Activated CD4-positive, alpha-beta memory T cell treated with anti-CD3 and anti-CD28 coated beads, Interleukin-2, amount 10 ng/mL, durations not matched to agents 7 days and 5 days (primary cell): ENCODE data around the gene MIEN1. TPM values are rescaled to one million over a fixed set of nuclear protein-coding genes. Genes with fewer than 3 reads are reported as not detected.

Experiments used
- CTCF ChIA-PET: fragments of 350-600 bp; sonication (Branson Sonifier 250); formaldehyde crosslinking; loops from one replicate; lab custom pipeline; 2021; ENCODE audit warnings: antibody characterized with exemption, inconsistent platforms; lab: Charles Lee
- POLR2A ChIA-PET: fragments of 350-600 bp; sonication (Branson Sonifier 250); formaldehyde crosslinking; loops from one replicate; lab custom pipeline; 2021; ENCODE audit warnings: antibody characterized with exemption; lab: Charles Lee
- DNase-seq: peaks from one replicate; pipeline ENCODE4 v3.0.0-alpha.2; 2020
- H3K27ac Mint-ChIP-seq: one replicate; pipeline ENCODE4 v1.8.0; 2021; ENCODE audit warnings: mild to moderate bottlenecking, mixed read lengths
- H3K27me3 Mint-ChIP-seq: one replicate; pipeline ENCODE4 v1.8.0; 2021; ENCODE audit warnings: mixed read lengths
- H3K36me3 Mint-ChIP-seq: one replicate; pipeline ENCODE4 v1.8.0; 2021; ENCODE audit warnings: low read depth, mixed read lengths
- H3K4me1 Mint-ChIP-seq: one replicate; pipeline ENCODE4 v1.8.0; 2021; ENCODE audit warnings: mixed read lengths
- H3K4me3 Mint-ChIP-seq: one replicate; pipeline ENCODE4 v1.8.0; 2021; ENCODE audit warnings: mild to moderate bottlenecking, mixed read lengths
- H3K9me3 Mint-ChIP-seq: one replicate; pipeline ENCODE4 v1.8.0; 2021; ENCODE audit warnings: mixed read lengths
- total RNA-seq, 2 experiments: library from RNA; stranded (reverse); gene quantifications; one replicate each; pipeline ENCODE4 v1.2.3, GENCODE V29; 2021

MIEN1 gene
- total RNA-seq, 2 experiments from 2014 or later = 40.1 to 45.1 TPM

DNA sequence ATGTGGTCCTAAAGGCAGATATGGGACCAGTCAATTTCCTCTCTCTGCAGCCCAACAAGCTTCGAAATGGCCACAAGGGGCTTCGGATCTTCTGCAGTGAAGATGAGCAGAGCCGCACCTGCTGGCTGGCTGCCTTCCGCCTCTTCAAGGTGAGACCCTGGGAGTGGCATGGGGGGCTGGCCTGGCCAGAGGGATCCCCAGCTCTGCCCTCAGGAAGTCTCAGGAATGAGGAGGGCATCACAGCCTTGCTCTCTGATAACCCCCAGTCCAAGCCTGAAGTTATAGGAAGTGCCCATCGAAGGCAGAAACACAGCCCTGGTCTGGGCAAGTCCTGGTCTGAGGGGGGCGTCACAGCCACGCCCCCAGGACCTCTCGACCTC, 14.5 kb upstream of the MIEN1 start:
- Mint-ChIP-seq H3K9me3 (no peaks in the 10 kb centered on the region), H3K36me3 (no peaks in the 10 kb centered on the region), H3K4me1 (peaks cover 13% of the 10 kb centered on the region), H3K4me3 (no peak overlapping the region), H3K27ac (no peak overlapping the region), H3K27me3 (no peaks in the 10 kb centered on the region)
- CTCF ChIA-PET = no interaction called here
- no peak for DNase-seq
- POLR2A ChIA-PET = interaction anchor here (0.5 to 0.7 kb wide), 2 partner anchors 13 to 33 kb away, joined by 3 read pairs; no protein-coding TSS in a partner anchor

DNA sequence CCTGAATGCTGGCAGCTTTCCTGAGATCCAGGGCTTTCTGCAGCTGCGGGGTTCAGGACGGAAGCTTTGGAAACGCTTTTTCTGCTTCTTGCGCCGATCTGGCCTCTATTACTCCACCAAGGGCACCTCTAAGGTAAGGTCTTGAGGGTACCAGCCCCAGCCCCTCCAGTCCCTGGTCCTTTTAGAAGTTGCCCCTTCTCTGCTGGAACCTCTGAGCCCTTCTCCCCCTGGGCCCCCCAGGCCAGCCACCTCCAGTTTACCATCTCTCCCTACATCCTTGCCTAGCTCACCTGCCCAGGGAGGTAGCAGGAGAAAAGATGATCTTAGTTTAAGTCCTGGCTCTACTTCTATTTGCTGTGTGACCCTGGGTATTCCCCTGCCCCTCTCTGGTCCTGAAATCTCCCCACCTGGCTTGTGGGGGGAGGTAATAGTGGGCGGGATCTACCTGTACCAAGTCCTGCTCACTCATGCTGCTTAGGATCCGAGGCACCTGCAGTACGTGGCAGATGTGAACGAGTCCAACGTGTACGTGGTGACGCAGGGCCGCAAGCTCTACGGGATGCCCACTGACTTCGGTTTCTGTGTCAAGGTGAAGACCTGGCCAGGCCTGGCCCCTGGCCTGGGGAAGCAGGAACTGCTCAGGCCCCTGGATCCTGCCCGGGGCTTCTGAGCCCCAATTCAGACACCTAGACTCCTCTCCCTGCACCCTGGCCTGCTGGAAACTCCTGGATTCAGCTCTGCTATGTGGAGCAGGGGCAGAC, 13.9 kb upstream of the MIEN1 start:
- H3K27me3 Mint-ChIP-seq = no peaks in the 10 kb centered on the region
- no peak overlapping the region for H3K27ac Mint-ChIP-seq
- DNase-seq = no peak
- H3K4me1 Mint-ChIP-seq = peaks cover 16% of the 10 kb centered on the region
- no peaks in the 10 kb centered on the region for H3K36me3 Mint-ChIP-seq
- no peak overlapping the region for H3K4me3 Mint-ChIP-seq
- CTCF ChIA-PET = no interaction called here
- POLR2A ChIA-PET = interaction anchor here (0.5 to 0.7 kb wide), 2 partner anchors 13 to 33 kb away, joined by 3 read pairs; no protein-coding TSS in a partner anchor
- H3K9me3 Mint-ChIP-seq = no peaks in the 10 kb centered on the region

DNA sequence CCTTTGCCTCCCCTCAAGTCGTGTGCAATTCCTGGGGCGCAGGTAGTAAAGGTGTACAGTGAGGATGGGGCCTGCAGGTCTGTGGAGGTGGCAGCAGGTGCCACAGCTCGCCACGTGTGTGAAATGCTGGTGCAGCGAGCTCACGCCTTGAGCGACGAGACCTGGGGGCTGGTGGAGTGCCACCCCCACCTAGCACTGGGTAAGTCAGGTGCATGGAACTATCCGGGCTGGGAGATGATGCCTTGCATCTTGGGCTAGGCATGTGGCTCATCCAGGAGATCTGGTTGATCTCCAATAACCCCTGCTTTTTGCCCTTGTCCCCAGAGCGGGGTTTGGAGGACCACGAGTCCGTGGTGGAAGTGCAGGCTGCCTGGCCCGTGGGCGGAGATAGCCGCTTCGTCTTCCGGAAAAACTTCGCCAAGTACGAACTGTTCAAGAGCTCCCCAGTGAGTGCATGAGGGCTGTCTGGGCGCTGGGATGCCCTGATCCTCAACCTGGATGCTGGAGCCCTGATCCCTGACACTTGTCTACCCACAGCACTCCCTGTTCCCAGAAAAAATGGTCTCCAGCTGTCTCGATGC, 12.6 kb upstream of the MIEN1 start:
- Mint-ChIP-seq H3K4me1 (peaks cover 24% of the 10 kb centered on the region), H3K27me3 (peaks cover 3% of the 10 kb centered on the region), H3K4me3 (no peak overlapping the region), H3K36me3 (no peaks in the 10 kb centered on the region), H3K27ac (no peak overlapping the region), H3K9me3 (no peaks in the 10 kb centered on the region)
- ChIA-PET CTCF (interaction anchor here (0.6 to 0.7 kb wide), 2 partner anchors 14 to 217 kb away, joined by 3 to 4 read pairs; no protein-coding TSS in a partner anchor), POLR2A (no interaction called here)
- DNase-seq = no peak

DNA sequence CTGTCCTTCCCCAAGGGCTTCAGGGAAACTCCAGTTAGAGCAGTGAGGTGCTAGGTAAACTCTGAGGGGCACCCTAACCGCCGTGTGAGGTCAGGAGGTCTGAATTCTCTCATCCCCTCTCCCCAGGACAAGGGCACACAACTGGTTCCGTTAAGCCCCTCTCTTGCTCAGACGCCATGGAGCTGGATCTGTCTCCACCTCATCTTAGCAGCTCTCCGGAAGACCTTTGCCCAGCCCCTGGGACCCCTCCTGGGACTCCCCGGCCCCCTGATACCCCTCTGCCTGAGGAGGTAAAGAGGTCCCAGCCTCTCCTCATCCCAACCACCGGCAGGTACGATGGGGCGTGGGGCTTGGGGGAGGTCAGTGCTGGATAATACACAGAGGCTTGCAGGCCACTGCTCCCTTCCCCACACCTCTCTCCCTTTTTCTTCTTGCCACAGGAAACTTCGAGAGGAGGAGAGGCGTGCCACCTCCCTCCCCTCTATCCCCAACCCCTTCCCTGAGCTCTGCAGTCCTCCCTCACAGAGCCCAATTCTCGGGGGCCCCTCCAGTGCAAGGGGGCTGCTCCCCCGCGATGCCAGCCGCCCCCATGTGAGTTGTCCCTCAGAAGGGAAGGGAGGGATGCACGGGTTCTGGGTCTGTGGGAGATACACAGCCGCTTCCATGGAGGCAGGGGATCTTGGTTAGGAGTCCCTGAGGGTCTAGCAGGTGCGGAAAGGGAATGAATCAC, 12.0 kb upstream of the MIEN1 start:
- ChIA-PET CTCF (interaction anchor here (0.6 to 0.7 kb wide), 2 partner anchors 13 to 218 kb away, joined by 3 to 4 read pairs; no protein-coding TSS in a partner anchor), POLR2A (no interaction called here)
- H3K27ac Mint-ChIP-seq = no peak overlapping the region
- H3K9me3 Mint-ChIP-seq = no peaks in the 10 kb centered on the region
- no peak for DNase-seq
- no peak overlapping the region for H3K4me3 Mint-ChIP-seq
- peaks cover 6% of the 10 kb centered on the region for H3K27me3 Mint-ChIP-seq
- H3K36me3 Mint-ChIP-seq = no peaks in the 10 kb centered on the region
- peaks cover 24% of the 10 kb centered on the region for H3K4me1 Mint-ChIP-seq

DNA sequence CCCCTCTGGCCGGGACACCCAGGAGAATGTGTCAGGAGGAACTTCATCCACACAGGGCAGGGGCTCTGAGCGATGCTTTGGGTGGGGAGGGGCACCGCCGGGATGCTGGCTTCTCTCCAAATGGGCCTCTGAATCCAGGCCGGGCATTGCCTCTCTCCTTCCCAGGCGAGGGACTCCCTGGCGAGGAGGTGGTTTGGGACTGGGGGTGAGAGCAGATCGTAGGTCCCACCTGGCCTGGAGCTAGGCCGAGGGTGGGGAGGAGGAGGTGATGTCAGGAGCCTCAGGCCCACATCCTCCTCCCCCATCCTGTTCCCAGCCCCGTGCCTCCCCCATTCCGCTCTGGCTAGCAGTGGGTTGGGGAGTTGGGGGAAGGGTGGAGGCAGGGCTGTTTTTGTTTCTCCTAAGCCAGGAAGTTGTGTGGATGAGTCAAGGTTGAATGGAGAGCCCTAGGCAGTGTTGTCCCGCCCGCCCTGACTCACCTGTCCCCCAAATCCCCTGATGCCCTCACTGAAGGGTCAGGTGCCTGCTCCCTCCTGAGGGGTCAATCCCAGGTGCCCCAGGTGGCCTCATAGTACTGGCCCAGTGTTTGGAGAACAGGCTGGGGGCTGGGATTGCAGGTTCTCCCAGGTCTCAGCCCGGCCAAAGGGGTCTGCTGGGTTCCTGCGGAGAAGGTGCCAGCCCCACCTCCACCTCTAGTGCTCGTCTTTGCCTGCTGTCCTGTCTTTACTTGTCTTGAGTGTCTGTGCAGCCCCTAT, 10.2 kb upstream of the MIEN1 start:
- Mint-ChIP-seq H3K4me1 (peaks cover 24% of the 10 kb centered on the region), H3K9me3 (no peaks in the 10 kb centered on the region), H3K27me3 (peaks cover 16% of the 10 kb centered on the region), H3K27ac (no peak overlapping the region), H3K36me3 (no peaks in the 10 kb centered on the region), H3K4me3 (no peak overlapping the region)
- DNase-seq = no peak
- POLR2A ChIA-PET = interaction anchor here (1.8 kb wide), 1 partner anchor 10 kb away, joined by 6 read pairs; the partner anchor contains the start of gene MIEN1
- CTCF ChIA-PET = no interaction called here

DNA sequence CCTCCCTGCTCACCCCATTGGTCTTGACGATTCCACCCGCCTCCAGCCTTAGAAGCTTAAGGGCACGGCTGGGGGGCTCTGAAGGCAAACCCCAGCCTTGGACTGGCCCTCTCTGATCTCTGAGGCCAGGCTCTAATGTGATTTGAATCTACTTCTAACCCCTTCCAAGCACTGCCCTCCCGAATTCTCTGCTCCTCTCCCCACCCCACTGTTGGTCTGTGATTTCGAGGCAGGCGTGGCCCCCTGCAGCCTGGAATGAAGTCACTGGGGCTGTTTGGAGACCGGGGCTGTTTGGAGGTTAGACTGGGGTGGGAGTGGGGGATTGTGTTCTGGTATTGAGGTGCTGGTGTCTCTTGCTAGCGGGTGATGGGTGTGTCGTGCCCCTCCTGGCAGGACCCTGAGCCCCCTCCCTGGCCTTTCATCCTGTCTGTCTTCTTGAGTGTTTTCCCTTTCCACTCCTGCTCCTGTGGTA, 9.6 kb upstream of the MIEN1 start:
- POLR2A ChIA-PET = interaction anchor here (1.8 kb wide), 1 partner anchor 10 kb away, joined by 6 read pairs; the partner anchor contains the start of gene MIEN1
- no peak for DNase-seq
- Mint-ChIP-seq H3K4me1 (peaks cover 24% of the 10 kb centered on the region), H3K27me3 (peaks cover 17% of the 10 kb centered on the region), H3K4me3 (no peak overlapping the region), H3K9me3 (no peaks in the 10 kb centered on the region), H3K27ac (no peak overlapping the region), H3K36me3 (no peaks in the 10 kb centered on the region)
- CTCF ChIA-PET = no interaction called here

DNA sequence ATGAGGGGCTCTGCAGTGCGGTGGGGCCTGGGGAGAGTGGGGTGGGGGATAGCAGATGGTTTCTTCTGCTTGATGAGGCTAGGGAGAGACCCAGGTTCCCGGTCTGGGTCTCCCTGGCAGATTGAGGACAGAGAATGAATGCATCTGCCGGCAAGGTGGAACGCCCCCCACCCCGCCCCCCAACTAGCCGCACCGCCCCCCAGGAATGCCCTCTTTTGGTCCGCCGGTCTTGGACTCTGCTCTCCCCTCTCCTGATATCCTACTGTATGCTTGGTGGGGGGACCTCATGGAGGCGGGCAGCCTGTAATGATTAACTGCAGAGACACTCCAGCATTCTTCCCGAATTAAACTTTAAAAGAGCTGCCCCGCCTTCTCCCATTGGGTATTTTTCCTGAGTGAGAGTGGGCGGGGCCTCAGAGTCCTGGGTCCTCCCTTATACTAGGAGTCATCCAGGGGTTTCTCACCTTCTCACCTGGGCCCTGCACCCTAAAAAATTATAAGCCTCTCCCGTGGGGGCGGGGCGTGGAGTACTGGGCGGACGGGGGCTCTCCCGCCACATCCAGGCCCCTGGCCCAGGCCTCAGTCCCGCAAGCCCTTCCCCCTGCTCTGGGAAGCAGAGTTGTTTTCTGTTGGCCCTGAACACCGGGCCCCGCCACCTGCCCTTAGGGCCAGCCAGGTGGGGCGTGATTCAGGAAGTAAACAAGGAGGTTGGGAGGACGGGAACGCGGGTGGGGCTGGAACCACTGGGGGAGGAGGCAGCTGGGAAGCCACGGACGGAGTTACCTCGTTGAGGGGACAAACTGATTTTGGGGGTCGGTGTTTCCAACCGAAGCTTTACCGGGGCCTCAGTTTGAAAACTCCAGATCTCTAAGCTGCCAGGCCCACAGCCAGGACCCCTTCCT, 8.9 kb upstream of the MIEN1 start:
- Mint-ChIP-seq H3K27me3 (peaks cover 17% of the 10 kb centered on the region), H3K36me3 (no peaks in the 10 kb centered on the region), H3K4me1 (peaks cover 24% of the 10 kb centered on the region), H3K9me3 (no peaks in the 10 kb centered on the region), H3K27ac (no peak overlapping the region), H3K4me3 (no peak overlapping the region)
- ChIA-PET POLR2A (interaction anchor here (1.8 kb wide), 1 partner anchor 9 kb away, joined by 6 read pairs; the partner anchor contains the start of gene MIEN1), CTCF (interaction anchor here (0.6 kb wide), 1 partner anchor 9 kb away, joined by 3 read pairs; the partner anchor contains the start of gene MIEN1)
- DNase-seq = no peak

DNA sequence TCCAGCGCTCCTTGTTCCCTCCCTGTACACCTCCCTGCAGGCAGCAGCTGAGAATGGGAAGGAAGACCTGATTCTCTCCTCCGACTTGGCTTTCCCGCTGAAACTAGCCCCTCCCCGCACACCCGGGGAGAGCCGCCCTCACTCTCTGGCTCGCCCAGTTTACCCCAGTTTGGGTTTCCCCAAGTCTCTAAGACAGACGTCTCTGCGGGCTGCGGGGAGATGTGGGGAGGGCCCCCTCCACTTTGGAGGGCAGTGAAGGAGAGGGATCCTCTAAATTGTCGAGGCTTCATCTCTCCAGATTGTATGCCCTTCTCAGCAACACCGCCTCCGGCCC, 8.2 kb upstream of the MIEN1 start:
- Mint-ChIP-seq H3K27ac (no peak overlapping the region), H3K9me3 (no peaks in the 10 kb centered on the region), H3K4me1 (peaks cover 24% of the 10 kb centered on the region), H3K27me3 (peaks cover 17% of the 10 kb centered on the region), H3K36me3 (no peaks in the 10 kb centered on the region), H3K4me3 (peak overlapping the region; percentile 32)
- POLR2A ChIA-PET = no interaction called here
- CTCF ChIA-PET = interaction anchor here (0.6 kb wide), 1 partner anchor 8 kb away, joined by 3 read pairs; the partner anchor contains the start of gene MIEN1
- DNase-seq = peak; percentile 40

DNA sequence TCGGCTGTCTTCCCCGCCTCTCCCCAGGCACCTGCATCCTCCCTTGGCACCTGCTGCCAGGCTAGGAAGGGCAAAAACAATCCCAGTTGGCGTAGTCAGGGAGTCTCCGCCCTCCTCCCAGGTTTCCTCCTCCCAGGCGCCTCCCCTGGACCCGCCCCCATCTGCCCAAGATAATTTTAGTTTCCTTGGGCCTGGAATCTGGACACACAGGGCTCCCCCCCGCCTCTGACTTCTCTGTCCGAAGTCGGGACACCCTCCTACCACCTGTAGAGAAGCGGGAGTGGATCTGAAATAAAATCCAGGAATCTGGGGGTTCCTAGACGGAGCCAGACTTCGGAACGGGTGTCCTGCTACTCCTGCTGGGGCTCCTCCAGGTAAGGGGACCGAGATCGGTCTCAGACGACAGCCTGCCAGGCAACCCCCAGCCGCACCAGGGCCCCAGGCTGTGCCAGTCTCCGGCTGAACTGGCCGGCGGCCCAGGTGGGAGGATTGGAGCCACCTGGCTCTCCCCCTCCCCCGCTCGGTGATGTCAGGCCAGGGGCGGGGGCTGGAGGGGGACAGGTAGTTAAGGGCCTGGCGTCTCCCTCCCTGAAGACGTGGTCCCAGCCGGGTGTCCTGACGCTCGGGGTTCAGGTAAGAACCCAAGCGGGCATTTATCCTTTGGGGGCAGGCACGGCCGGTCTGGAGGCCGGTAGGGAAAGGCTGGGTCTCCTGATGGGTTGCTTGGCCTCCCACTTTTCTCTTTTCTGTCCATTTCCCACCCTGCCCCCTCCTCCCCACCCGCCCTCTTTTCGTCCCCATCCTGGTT, 7.6 kb upstream of the MIEN1 start, which contains the start of gene GRB7:
Gene GRB7 (plus strand): TSS at position 179 of the 808 bp plus-strand sequence. CDS start 4,364 bp downstream, outside the sequence.
- DNase-seq = no peak
- Mint-ChIP-seq H3K9me3 (no peaks in the 10 kb centered on the region), H3K27me3 (peaks cover 19% of the 10 kb centered on the region), H3K36me3 (no peaks in the 10 kb centered on the region), H3K4me3 (peak within 1 kb of the TSS; percentile 32), H3K4me1 (peaks cover 24% of the 10 kb centered on the region), H3K27ac (no peak within 1 kb of the TSS)
- ChIA-PET CTCF (no interaction called here), POLR2A (interaction anchor here (0.6 kb wide), 1 partner anchor 399 kb away, joined by 4 read pairs; no protein-coding TSS in a partner anchor)

DNA sequence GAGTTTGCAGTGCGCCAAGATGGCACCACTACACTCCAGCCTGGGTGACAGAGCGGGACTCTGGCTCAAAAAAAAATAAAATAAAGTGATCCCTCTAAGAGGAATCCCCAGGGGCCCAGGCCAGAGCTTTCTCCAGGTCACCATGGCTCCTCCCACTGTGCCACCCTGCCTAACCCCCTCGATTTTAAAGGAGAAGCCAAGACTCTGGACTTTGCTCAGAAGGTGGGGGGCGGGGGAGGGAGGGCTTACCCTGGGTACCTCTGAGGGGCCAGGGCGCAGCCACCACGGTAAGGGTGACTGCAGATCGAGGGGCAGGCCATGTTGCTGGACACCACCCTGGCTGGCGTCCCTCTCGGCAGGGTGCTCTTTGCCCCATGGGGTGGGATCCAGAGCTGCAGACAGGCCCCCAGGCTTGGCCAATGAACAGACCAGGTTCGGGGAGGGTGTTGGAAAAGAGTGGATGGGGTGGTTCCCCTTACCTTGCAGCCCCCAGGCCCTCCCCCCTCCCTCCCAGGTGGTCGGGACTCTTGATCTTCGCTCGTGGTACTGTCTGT, 7.0 kb upstream of the MIEN1 start:
- POLR2A ChIA-PET = interaction anchor here (0.6 to 1.1 kb wide), 2 partner anchors 16 to 400 kb away, joined by 3 to 4 read pairs; no protein-coding TSS in a partner anchor
- no peak for DNase-seq
- Mint-ChIP-seq H3K27me3 (peaks cover 22% of the 10 kb centered on the region), H3K4me3 (no peak overlapping the region), H3K36me3 (no peaks in the 10 kb centered on the region), H3K9me3 (no peaks in the 10 kb centered on the region), H3K27ac (no peak overlapping the region), H3K4me1 (peaks cover 24% of the 10 kb centered on the region)
- CTCF ChIA-PET = interaction anchor here (0.7 kb wide), 1 partner anchor 58 kb away, joined by 3 read pairs; no protein-coding TSS in a partner anchor
